Uterus (tissue), 4 donors: ENCODE results near the gene ZNF385C. TPM values are rescaled to one million over a fixed set of nuclear protein-coding genes. Genes with fewer than 3 reads are reported as not detected.

Experiments used
- DNase-seq, 2 donors: peaks; one replicate each; pipeline ENCODE4 v3.0.0-alpha.2; 2019 to 2020
- H3K27ac ChIP-seq, 2 donors: fragments of 200-600 bp; sonication (generic); 1 replicate in 1 of 2; 2 replicates in 1 of 2; pipeline ENCODE4 v1.5.1; 2016 to 2018
- H3K27me3 ChIP-seq, 2 donors: fragments of 200-600 bp; sonication (generic); one replicate each; pipeline ENCODE4 v1.5.1; 2018 to 2019; ENCODE audit warnings: control low read depth in 1 of 2
- H3K36me3 ChIP-seq, 2 donors: fragments of 200-600 bp; sonication (generic); one replicate each; pipeline ENCODE4 v1.5.1; 2019; ENCODE audit warnings: control low read depth in 1 of 2
- H3K4me1 ChIP-seq, 2 donors: fragments of 200-600 bp; sonication (generic); one replicate each; pipeline ENCODE4 v1.5.1; 2018 to 2019; ENCODE audit warnings: control low read depth in 1 of 2
- H3K4me3 ChIP-seq, 2 donors: fragments of 200-600 bp; sonication (generic); 1 replicate in 1 of 2; 2 replicates in 1 of 2; pipeline ENCODE4 v1.5.1; 2018 to 2019; ENCODE audit warnings: mild to moderate bottlenecking in 1 of 2
- H3K9me3 ChIP-seq, 2 donors: fragments of 200-600 bp; sonication (generic); one replicate each; pipeline ENCODE4 v1.5.1; 2019; ENCODE audit warnings: control low read depth in 1 of 2
- POLR2A ChIP-seq, 2 donors: fragments of 450-650 bp; IDR thresholded peaks; one replicate each; pipeline ENCODE4 v1.6.1; 2016; ENCODE audit warnings: antibody characterized with exemption in 2 of 2, mild to moderate bottlenecking in 1 of 2, moderate library complexity in 1 of 2
- intact Hi-C: fragments of 100-400 bp; cut with DNase I; formaldehyde crosslinking; loops from one replicate; pipeline ENCODE4 v1.15.1; 2023; ENCODE audit warnings: low total_unique reads
- total RNA-seq, 4 donors: library from RNA; depleted of rRNA in 3 of 4; stranded (reverse); fragments of >200 nt in 3 of 4; gene quantifications; one replicate each; pipeline versions ENCODE4 v1.1.0 to v1.2.4, GENCODE V29; 2014 to 2023
- TF ChIP-seq, protein P1 (sequence below), 4 experiments: fragments of 200-600 bp in 2 of 4; fragments of 450-650 bp in 2 of 4; sonication (generic) in 2 of 4; IDR thresholded peaks; one replicate each; pipeline ENCODE4 v1.5.1; 2016 to 2019; ENCODE audit warnings: antibody characterized with exemption in 4 of 4, mild to moderate bottlenecking in 2 of 4, moderate library complexity in 1 of 4
- donor health status: DM: yes; HTN: yes; CAD: no.

Gene ZNF385C
- total RNA-seq, 4 donors from 2014 or later: 0.48 to 1.0 TPM; not detected in 2

DNA sequence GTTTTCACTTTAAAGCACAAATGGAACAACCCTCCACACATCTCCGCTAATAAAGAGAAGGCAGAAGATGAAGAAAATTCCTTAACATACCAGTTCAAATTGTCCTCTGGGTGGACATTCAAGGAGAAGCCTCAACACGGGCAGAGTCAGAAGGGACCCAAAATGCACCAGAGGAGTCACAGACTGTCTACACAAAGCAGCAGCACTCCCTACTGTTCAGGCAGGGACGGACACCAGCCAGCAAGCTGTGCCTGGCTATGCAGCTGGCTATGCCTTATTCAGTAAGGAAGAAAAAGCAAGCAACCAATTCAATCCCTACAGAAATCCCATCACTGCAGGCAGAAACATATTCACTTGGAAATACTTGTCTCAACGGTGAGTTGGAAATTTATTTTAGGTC is 89.1 kb downstream of the ZNF385C start:
- intact Hi-C loops: no loop called here
- Histone ChIP-seq H3K4me3 (no peak overlapping the region), H3K27ac (no peak overlapping the region), H3K27me3 (no peaks in the 10 kb centered on the region), H3K36me3 (no peaks in the 10 kb centered on the region), H3K4me1 (no peaks in the 10 kb centered on the region), H3K9me3 (no peaks in the 10 kb centered on the region)
- no peak for TF ChIP-seq POLR2A (IDR thresholded peaks at IDR 0.05)
- TF ChIP-seq, protein P1, sequence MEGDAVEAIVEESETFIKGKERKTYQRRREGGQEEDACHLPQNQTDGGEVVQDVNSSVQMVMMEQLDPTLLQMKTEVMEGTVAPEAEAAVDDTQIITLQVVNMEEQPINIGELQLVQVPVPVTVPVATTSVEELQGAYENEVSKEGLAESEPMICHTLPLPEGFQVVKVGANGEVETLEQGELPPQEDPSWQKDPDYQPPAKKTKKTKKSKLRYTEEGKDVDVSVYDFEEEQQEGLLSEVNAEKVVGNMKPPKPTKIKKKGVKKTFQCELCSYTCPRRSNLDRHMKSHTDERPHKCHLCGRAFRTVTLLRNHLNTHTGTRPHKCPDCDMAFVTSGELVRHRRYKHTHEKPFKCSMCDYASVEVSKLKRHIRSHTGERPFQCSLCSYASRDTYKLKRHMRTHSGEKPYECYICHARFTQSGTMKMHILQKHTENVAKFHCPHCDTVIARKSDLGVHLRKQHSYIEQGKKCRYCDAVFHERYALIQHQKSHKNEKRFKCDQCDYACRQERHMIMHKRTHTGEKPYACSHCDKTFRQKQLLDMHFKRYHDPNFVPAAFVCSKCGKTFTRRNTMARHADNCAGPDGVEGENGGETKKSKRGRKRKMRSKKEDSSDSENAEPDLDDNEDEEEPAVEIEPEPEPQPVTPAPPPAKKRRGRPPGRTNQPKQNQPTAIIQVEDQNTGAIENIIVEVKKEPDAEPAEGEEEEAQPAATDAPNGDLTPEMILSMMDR (IDR thresholded peaks at IDR 0.05): no peak
- DNase-seq: no peak

DNA sequence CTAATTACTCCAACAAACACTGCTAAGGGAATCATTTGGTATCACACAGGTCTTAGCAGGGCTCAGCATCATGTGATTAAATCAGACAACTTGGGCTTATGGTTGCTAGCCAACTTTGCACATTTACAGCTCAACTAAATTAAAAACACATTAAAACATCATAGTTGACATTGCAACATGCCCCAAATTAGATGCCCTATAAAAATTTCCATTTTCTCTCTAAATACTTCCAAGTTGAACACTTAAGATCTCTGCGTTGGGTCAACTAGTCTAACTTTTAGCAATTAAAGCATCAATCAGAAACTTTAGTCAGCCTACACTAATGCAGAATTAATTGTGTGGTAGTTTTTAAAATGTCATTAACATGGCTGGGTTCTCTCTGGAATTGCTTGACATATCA is 93.1 kb downstream of the ZNF385C start:
- Histone ChIP-seq H3K27me3 (no peaks in the 10 kb centered on the region), H3K36me3 (no peaks in the 10 kb centered on the region), H3K9me3 (no peaks in the 10 kb centered on the region), H3K4me1 (no peaks in the 10 kb centered on the region), H3K4me3 (no peak overlapping the region), H3K27ac (no peak overlapping the region)
- intact Hi-C loops: no loop called here
- DNase-seq: no peak
- no peak for TF ChIP-seq POLR2A (IDR thresholded peaks at IDR 0.05)
- TF ChIP-seq, protein P1 (IDR thresholded peaks at IDR 0.05): no peak

DNA sequence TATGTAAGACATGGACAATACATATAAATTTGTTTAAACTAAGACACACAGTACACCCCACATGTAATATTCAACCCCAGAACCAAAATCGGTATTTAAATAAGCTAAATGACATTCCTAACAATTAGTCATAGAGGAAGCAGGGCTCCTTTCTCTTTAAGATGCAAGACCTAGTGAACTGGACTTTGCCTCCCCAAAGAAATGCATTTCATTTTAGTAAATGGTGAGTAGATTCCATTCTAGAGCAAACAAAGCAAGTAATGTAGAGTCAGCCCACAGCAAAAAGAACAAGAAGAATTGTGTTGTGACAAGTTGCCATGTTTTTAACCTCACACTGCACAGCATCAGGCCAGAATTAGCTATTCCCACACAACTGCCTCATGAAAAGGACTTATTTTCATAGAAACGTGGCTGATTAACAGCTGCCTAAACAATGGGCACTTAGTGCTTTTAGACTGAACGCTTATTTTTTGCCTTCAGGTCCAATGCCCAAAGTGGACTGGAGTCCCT is 95.4 kb downstream of the ZNF385C start:
- Histone ChIP-seq H3K27ac (no peak overlapping the region), H3K9me3 (no peaks in the 10 kb centered on the region), H3K36me3 (no peaks in the 10 kb centered on the region), H3K4me3 (no peak overlapping the region), H3K4me1 (no peaks in the 10 kb centered on the region), H3K27me3 (no peaks in the 10 kb centered on the region)
- intact Hi-C loops: no loop called here
- no peak for DNase-seq
- TF ChIP-seq POLR2A (IDR thresholded peaks at IDR 0.05): no peak
- TF ChIP-seq, protein P1 (IDR thresholded peaks at IDR 0.05): no peak

DNA sequence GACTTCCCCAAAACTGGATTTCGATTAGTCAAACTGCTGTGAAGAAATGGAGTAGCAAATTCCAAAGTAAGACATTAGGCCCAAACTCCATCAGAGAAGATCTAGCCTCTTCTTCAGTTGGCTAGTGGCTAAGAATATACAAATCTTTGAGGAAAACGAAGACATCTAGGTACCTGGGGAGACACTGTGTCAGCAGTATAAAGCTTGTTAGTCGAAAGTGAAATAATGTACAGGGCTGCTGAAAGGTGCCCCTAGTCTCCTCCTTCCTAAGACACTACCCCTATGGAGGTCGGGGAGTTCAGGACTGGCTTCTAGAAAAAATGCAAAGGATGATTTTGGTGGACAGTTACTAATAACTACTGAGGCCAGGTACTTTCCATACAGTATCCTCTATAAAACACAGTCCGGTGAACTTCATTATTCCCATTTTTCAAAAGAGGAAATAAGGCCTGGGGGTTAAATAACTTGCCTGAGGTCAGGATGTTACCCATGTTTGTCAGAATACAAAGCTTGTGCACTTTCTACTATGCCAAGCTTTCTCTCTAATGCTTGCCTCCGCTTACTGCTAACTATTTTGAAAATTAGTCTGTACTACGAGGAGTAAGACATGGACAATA is 96.0 kb downstream of the ZNF385C start:
- H3K4me1 ChIP-seq: no peaks in the 10 kb centered on the region
- TF ChIP-seq, protein P1 (IDR thresholded peaks at IDR 0.05): no peak
- no peak for TF ChIP-seq POLR2A (IDR thresholded peaks at IDR 0.05)
- no peaks in the 10 kb centered on the region for H3K9me3 ChIP-seq
- H3K4me3 ChIP-seq: no peak overlapping the region
- intact Hi-C loops: no loop called here
- DNase-seq: no peak
- H3K27ac ChIP-seq: no peak overlapping the region
- H3K27me3 ChIP-seq: no peaks in the 10 kb centered on the region
- no peaks in the 10 kb centered on the region for H3K36me3 ChIP-seq

DNA sequence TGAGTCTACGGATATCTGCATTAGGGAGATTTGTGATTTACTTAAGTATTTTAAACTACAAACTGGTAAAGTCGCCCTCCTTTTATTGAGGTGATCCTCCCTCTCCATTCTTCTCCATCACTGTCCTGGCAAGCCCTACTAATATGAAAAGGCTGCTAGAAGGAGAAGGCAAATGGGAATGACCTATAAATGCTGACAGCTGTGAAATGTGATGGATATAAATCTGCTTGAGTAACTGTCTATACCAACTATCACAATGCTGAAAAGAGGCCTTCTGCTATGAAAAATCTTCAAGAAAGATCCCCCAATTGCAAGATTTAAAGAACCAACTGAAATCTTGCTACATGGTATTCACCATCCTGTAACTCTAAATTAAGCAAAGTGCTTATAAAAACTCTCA is 96.5 kb downstream of the ZNF385C start:
- H3K36me3 ChIP-seq: no peaks in the 10 kb centered on the region
- no peak for DNase-seq
- intact Hi-C loops: no loop called here

More for the DNA sequence above, 96.5 kb downstream of the ZNF385C start:
- Histone ChIP-seq H3K4me1 (no peaks in the 10 kb centered on the region), H3K9me3 (no peaks in the 10 kb centered on the region), H3K4me3 (no peak overlapping the region), H3K27ac (no peak overlapping the region), H3K27me3 (no peaks in the 10 kb centered on the region)
- no peak for TF ChIP-seq POLR2A (IDR thresholded peaks at IDR 0.05)
- TF ChIP-seq, protein P1 (IDR thresholded peaks at IDR 0.05): no peak
